ENCODE data around the gene BPIFB1. TPM values are rescaled to one million over a fixed set of nuclear protein-coding genes. Genes with fewer than 3 reads are reported as not detected.

The BPIFB1 gene
- total RNA-seq (not detected), polyA plus RNA-seq (under 1 TPM in 1 of 2 donors, not detected in 1; 0.04 TPM)
- long read RNA-seq, donor 1, result 0 reads
- long read RNA-seq, donor 2, result 0 reads
- long read RNA-seq, donor 3, result 0 reads

GRCh38 chr20:33282991-33283555 lies at the start of gene BPIFB1:
Gene BPIFB1, plus strand, starts transcription at chr20:33283214. Its CDS starts 2,860 bp downstream, at chr20:33286074.
- H3K36me3 ChIP-seq, result no peaks in the 10 kb centered on the region
- ATAC-seq (no peak), DNase-seq (no peak)
- TF ChIP-seq POLR2A (IDR thresholded peaks at IDR 0.05) (no peak), CTCF (IDR thresholded peaks at IDR 0.05) (no peak)
- H3K27ac ChIP-seq, result no peak within 1 kb of the TSS
- H3K27me3 ChIP-seq, result peaks cover 0 to 53% (median 6%) of the 10 kb centered on the region in 9 donors
- 84 to 87% (median 86%) methylated on average over 13 of the region's 13 CpGs for WGBS, 4 donors
- no peaks in the 10 kb centered on the region for H3K9me3 ChIP-seq
- intact Hi-C loops (cut with DNase I), result no loop called here
- H3K4me1 ChIP-seq, result no peaks in the 10 kb centered on the region
- no peak within 1 kb of the TSS for H3K4me3 ChIP-seq

DNA sequence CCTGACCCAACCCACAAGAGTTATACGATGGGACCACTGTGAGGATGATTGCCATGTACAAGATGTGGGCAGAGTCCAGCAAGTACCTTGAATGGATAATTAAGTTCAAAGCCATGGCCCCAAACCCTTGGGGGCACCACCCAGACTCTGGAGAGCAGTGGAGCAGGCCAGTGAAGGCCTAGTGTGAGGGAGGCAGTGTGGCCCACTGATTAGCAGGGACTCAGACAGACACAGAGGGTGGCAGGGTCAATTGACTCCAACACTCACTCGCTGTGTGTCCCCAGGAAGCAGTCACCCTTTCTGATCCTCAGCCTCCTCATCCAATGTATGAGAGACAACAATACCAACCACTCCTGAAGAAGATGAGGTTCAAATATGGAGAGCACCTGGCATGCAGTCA lies 49.0 kb upstream of the BPIFB1 start:
- intact Hi-C loops (cut with DNase I), result no loop called here
- Histone ChIP-seq H3K27ac (no peak overlapping the region), H3K27me3 (peaks cover 0 to 57% (median 4%) of the 10 kb centered on the region in 9 donors), H3K4me3 (no peak overlapping the region), H3K4me1 (no peaks in the 10 kb centered on the region), H3K9me3 (no peaks in the 10 kb centered on the region), H3K36me3 (no peaks in the 10 kb centered on the region)
- no peak for ATAC-seq
- WGBS, 4 donors, result 87 to 97% (median 92%) methylated on average over 2 of the region's 2 CpGs
- DNase-seq, result no peak
- TF ChIP-seq POLR2A (IDR thresholded peaks at IDR 0.05), result no peak
- no peak for TF ChIP-seq CTCF (IDR thresholded peaks at IDR 0.05)

- intact Hi-C loops (cut with DNase I), result no loop called here
- 65 to 74% (median 66%) methylated on average over 5 of the region's 5 CpGs for WGBS, 4 donors
- H3K4me1 ChIP-seq, result no peaks in the 10 kb centered on the region
- ATAC-seq (no peak), DNase-seq (no peak)
- no peak within 1 kb of the TSS for H3K4me3 ChIP-seq
- H3K27me3 ChIP-seq, result peaks cover 0 to 49% (median 4%) of the 10 kb centered on the region in 9 donors
- TF ChIP-seq CTCF (IDR thresholded peaks at IDR 0.05) (no peak), POLR2A (IDR thresholded peaks at IDR 0.05) (no peak)
- no peak within 1 kb of the TSS for H3K27ac ChIP-seq
- no peaks in the 10 kb centered on the region for H3K36me3 ChIP-seq
- H3K9me3 ChIP-seq, result no peaks in the 10 kb centered on the region
Observed at GRCh38 chr20:33235696-33236095, 47.3 kb upstream of the BPIFB1 start, which contains the start of gene BPIFA1. Gene BPIFA1, plus strand, starts transcription at chr20:33235996. Its CDS starts 1,716 bp downstream, at chr20:33237712.

GRCh38 chr20:33236351-33236750 lies 46.7 kb upstream of the BPIFB1 start:
- DNase-seq, result no peak

More at GRCh38 chr20:33236351-33236750, 46.7 kb upstream of the BPIFB1 start:
- H3K36me3 ChIP-seq, result no peaks in the 10 kb centered on the region
- H3K4me1 ChIP-seq, result no peaks in the 10 kb centered on the region
- TF ChIP-seq CTCF (IDR thresholded peaks at IDR 0.05) (no peak), POLR2A (IDR thresholded peaks at IDR 0.05) (no peak)
- intact Hi-C loops (cut with DNase I), result no loop called here
- H3K27ac ChIP-seq, result no peak overlapping the region
- WGBS, 4 donors, result 65 to 85% (median 72%) methylated on average over 1 of the region's 1 CpG
- H3K27me3 ChIP-seq, result peaks cover 0 to 51% (median 4%) of the 10 kb centered on the region in 9 donors
- no peak for ATAC-seq
- no peaks in the 10 kb centered on the region for H3K9me3 ChIP-seq
- H3K4me3 ChIP-seq, result no peak overlapping the region

Measured in heart left ventricle (tissue), 16 donors.